Raji (cell line): ENCODE results near the gene TBC1D10B.

Source experiments
- POLR2A ChIP-seq: IDR thresholded peaks from 2 replicates; pipeline ENCODE4 v1.6.1; 2011; ENCODE audit warnings: low read depth, low read length, control low read depth; ENCODE audit not compliant: insufficient read depth

The TBC1D10B gene

DNA sequence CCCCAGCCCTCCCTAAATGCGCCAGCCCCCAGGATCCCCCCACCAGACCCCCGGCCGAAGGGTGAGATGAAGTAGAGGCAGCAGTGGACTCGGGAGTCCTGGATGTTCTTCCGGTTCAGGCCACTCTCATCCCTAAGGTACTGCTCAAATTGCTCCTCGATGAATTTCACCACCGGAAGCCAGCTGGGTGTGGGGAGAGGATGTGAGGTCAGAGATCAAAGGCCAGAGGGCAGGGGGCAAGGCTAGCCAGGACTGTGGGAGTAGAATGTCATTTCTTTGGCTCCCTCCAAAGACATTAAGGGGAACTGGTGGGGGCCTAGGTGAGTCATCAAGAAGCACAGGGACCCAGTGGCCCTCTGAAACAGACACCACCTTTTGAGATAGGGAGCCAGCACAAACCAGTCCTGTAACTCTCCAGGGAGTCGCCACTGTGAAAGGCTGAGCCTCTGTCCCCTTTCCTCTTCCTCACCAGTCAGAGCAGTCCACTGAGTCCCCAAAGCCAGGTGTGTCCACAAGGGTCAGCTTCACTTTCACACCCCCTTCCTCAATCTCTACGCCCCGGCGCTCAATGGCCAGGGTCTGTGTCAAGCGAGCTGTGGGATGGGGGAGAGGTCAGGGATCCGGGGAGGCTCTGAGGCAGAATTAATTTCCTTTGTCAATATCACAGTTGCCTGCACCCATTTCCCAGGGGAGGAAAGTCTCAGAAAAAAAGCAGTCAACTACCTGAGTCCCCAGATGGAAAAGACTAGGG is 11.2 kb upstream of the TBC1D10B start:
- no peak; the same call in 1 of the 2 replicates for TF ChIP-seq POLR2A

- TF ChIP-seq POLR2A: no peak; the same call in 1 of the 2 replicates
These were observed 10.5 kb upstream of the TBC1D10B start for GRCh38 chr16:30380803-30381208.

GRCh38 chr16:30380072-30380802 is 9.9 kb upstream of the TBC1D10B start:
- peak; percentile 14; the same call in 1 of the 2 replicates for TF ChIP-seq POLR2A

DNA sequence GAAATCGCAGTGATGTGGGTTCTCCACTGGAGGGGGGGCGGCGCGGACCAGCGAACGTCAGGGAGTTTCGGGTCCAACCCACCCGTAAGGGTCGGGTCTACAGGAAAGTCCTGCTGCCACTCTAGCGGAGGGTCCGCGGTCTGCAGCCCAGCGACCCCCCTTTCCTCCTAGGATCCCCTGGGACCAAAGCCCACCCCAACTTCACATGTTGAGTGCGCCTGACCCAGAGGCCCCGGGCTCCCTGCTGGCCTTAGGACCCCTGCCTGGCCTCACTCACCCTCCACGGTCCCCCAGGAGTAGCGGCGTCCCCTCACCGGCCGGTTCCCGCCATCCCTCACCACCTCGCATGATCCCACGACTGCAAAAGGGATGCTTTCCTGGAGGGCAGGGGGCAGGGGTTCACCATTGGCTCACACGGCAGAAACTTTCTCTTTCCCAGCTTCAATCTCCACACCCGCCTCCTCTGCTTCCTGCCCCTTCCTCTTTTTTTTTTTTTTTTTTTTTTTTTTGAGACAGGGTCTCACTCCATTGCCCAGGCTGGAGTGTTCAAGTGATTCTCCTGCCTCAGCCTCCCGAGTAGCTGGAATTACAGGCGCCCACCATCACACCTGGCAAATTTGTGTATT is 9.0 kb upstream of the TBC1D10B start:
- TF ChIP-seq POLR2A: no peak

DNA sequence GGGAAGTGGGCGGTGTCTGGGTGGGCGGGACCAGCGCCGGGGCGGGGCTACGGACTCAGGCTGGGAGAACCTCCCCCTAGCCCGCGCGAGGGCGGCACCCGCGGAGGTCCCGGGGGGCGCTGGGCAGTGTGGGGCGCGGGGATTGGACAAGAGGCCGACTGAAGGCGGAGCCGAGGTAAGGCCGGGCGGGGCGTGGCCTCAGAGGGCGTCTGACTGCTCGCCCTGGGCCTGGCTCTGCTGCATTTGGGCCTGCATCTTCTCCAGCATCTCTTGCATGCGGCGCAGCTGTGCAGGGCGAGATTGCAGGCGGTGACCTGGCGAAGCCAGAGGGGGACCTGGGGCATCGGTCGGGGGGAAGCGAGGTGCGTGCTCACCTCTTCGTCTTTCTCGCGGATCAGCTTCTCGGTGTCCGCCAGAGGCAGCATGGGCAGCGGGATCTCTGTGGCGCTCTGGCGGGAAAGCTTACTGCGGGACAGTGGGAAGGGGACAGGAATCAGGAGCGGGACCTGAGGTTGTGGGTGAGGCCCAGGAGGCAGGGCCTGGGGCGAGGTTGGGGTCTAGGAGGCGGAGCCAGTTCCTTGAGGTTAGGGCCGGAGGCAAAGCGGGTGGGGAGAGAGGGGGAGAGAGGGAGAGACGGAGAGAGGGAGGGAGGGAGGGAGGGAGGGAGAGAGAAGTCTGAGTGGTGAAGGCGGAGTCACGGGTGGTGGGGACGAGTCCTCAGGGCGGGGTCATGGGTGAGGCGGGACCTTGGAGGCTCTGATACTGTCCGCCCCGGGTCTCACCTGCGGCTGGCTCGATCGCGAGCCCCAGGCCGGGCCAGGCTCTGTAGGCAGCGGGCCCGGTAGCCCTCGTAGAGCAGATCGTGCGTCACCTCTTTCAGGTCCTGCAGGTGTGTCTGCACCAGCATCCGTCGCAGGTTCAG is 8.2 kb upstream of the TBC1D10B start:
- peak; percentile 94 for TF ChIP-seq POLR2A

GRCh38 chr16:30377812-30378235 is 7.5 kb upstream of the TBC1D10B start:
- peak; percentile 24 for TF ChIP-seq POLR2A

DNA sequence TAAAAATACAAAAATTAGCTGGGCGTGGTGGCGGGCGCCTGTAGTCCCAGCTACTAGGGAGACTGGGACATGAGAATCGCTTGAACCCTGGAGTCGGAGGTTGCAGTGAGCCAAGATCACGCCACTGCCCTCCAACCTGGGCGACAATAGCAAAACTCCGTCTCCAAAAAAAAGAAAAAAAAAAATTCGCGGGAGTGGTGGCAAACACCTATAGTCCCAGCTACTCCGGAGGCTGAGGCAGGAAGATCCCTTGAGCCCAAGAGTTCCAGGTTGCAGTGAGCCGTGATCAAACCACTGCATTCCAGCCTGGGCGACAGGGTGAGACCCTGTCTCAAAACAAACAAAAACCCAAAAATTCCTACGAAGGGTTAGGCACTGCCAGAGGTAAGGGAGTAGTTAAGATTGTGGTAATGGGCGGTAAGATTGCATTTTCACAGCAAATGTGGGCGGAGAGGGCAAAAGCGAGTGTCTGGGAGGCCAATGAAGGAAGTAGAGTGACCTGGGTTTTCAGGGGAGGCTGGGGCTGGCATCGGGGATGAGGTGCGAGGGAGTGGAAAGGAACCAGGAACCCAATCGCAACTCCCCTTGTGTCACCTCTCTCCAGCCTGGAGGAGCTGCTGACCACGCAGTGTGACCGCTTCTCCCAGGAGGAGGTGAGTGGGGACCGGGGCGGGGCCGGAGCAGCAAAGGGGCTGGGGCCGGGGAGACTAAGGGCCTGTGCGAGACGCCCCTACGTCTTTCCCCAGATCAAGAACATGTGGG is 6.9 kb upstream of the TBC1D10B start:
- peak; percentile 54; the same call in 1 of the 2 replicates for TF ChIP-seq POLR2A

DNA sequence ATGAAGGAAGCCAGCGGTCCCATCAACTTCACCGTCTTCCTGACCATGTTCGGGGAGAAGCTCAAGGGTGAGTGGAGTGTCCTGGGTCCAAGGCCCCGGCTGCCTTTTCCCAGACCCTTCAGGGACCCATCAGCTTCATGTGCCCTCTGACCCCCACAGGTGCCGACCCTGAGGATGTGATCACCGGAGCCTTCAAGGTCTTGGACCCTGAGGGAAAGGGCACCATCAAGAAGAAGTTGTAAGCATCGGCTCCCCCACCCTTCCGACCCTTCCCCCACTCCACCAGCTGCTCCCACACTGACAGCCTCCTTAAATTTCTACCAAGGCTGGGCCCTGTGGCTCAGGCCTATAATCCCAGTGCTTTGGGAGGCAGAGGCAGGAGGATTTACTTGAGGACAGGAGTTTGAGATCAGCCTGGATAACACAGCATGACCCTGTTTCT is 6.2 kb upstream of the TBC1D10B start:
- TF ChIP-seq POLR2A: 0 out of 2 replicates have a peak, but pooled peaks have one; percentile 10

DNA sequence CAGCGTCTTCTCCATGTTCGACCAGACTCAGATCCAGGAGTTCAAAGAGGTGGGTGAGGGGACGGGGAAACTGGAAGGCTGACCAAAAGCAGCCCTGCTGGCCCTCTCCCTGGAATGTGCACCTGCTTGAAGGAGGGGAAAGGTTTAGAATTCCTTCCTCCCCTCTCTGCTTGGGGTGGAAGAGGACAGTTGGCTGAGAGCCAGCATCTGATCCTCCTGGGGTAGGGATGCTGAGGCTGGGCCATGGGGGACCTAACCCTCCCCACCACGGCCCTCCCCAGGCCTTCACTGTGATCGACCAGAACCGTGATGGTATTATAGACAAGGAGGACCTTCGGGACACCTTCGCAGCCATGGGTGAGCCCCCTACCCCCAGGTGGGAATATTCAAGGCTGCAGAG is 5.6 kb upstream of the TBC1D10B start:
- 0 out of 2 replicates have a peak, but pooled peaks have one; percentile 10 for TF ChIP-seq POLR2A

DNA sequence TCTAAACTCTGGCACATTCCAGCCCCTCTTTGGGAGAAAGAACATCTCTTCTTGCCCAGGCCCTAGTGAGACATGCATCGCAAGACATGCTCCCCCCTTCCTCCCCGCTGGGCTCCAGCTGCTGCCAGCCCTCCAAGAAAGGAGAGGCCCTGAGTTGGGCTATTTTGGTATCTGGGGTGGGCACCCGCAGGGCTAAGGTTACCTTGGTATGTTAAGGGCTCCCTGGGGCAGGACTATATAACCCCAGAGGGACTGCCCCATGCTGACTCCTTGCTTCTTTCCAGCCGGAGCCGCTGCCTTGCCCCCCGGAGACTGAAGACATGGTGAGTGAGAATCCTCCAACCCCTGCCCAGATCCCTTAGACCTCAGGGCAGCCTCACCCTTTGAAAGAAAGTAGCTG is 4.2 kb upstream of the TBC1D10B start, which contains the start of gene MYL11:
Gene MYL11 (plus strand): TSS at position 265 of the 400 bp plus-strand sequence. CDS start 56 bp downstream, at position 321.
- TF ChIP-seq POLR2A: no peak

GRCh38 chr16:30372725-30373124 is 2.4 kb upstream of the TBC1D10B start:
- no peak for TF ChIP-seq POLR2A

DNA sequence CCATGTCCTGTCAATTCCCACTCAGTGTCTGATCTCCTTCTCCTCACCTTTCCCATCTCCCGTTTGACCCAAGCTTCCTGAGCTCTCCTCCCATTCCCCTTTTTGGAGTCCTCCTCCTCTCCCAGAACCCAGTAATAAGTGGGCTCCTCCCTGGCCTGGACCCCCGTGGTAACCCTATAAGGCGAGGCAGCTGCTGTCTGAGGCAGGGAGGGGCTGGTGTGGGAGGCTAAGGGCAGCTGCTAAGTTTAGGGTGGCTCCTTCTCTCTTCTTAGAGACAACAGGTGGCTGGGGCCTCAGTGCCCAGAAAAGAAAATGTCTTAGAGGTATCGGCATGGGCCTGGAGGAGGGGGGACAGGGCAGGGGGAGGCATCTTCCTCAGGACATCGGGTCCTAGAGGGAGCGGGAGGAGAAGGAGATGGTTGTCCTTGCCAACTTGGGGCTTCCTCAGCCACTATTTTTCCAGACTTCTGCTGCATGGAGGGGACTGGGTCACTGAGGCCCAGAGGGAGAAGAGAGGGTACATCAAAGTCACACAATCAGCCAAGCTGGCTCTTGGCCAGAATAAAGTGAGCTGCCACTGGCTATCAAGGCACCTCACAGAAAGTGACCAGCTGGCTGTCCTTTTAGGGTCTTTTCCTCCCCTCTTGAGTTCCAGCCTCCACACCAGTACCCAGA is 1.9 kb upstream of the TBC1D10B start:
- no peak for TF ChIP-seq POLR2A

- TF ChIP-seq POLR2A: peak; percentile 78
These were observed 1.0 kb upstream of the TBC1D10B start for GRCh38 chr16:30371248-30371816.
